T-helper 22 cell (primary cell): ENCODE results near the gene NDUFA6.

ENCODE experiments used
- DNase-seq: peaks from one replicate; pipeline ENCODE4 v3.0.0-alpha.2; 2020; ENCODE audit warnings: low read depth

The NDUFA6 gene

GRCh38 chr22:42070517-42071422, 19.8 kb downstream of the NDUFA6 start, which contains the start of gene NAGA:
TSS of gene NAGA (minus strand) at chr22:42070812. CDS start at chr22:42070297, 515 bp downstream.
- DNase-seq, result peak; percentile 92

GRCh38 chr22:42069801-42070516, 20.6 kb downstream of the NDUFA6 start:
- no peak for DNase-seq

DNA sequence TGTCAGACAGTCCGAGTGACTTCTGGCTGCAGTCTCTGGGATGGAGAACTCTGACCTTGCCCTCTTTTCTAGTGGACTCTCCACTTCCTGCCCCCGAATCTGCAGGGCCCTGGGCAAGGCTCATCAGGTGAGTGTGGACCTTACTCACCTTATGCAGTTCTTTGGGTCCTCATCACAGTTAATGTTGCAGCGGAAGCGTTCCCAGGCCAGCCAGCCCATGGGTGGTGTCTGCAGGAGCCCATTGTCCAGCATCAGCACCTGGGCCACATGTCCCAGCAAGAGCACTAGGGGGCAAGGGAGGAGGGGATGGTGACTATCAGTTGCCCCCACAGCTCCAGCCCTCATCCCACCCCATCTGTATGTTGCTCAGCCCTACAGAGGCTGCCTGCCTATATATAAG, 22.3 kb downstream of the NDUFA6 start:
- DNase-seq, result no peak

- no peak for DNase-seq
Measured at GRCh38 chr22:42067671-42068251, 22.8 kb downstream of the NDUFA6 start.

GRCh38 chr22:42066937-42067336, 23.6 kb downstream of the NDUFA6 start:
- DNase-seq, result no peak

DNA sequence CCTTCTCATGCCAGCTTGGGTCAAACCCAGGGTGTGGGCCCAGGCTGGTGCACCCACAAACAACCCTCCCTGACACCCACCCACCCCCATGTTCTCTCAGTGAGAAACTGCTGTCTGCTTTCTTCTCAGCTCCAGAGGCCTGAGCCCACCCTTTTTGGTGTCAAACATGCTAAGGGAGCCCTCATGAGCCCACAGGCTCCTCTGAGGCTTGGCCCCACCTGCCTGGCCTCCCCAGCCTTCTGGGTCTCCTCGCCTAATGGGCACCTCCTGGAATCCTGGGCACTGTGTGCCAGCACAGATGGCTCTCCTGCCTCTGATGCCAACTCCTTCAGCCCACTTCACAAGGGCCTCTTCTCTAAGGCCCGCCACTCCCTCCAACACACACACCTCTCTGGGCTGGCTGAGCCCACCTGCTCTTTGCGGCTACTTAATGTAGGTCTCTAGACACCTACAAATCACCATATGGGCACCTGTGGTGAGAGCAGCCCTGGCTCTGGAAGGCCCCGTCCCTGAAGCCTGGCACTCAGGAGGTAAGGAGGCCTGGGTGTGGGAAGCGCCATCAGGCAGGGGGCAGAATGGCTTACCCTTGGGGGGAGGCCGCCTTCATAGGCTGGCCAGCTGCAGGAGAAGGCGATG, 24.3 kb downstream of the NDUFA6 start:
- no peak for DNase-seq

GRCh38 chr22:42065438-42066125, 25.0 kb downstream of the NDUFA6 start:
- DNase-seq, result no peak

- DNase-seq, result no peak
Measured at GRCh38 chr22:42064629-42065028, 25.9 kb downstream of the NDUFA6 start.

DNA sequence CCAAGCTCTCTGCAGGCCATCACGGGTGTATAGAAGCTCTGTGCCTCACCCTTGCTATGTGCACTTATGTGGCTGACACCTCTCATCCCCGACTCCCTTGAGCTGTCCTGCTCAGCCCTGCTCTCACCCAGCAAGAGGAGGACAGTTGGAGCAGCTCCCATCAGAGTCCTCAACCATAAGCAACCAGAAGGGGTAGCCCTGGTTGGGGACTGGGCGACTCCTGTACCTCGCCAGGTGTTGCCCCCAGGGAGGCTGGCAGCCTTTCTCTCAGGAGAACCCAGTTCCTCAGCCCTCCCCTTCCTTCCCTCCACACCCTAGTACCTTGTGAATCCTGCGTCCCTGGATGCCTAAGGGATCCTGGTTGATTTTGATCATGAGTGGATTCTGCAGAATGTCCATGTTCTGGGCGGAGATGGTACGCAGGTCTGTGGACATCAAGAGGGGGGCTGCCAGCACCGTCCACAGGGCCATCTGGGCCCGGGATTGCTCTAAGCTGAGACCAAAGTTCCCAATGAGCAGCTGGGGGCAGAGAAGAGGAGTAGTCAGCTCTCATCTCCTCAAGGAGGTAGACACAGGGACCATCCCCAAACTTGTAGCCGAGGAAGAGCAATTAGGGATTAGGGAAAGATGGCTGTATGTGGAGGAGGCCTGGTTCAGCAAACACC, 27.9 kb downstream of the NDUFA6 start:
- no peak for DNase-seq

DNA sequence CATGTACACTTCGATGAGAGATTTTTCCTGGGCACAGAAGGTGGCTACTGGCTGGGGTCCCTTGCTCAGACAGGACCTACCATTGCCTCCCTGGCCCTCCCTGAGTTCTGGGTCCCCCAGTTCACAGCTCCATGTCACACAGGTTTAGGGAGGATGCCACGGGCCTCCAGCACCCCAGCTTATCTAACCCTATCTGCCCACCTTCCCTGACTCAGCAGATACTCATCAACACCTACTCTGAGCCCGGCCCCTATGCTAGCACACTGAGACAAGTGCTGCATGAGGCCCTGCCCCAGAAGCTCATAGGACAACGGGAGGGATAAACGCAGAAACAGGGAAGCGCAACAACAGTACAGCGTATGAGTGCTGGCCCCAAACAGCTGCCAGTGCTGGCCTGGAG, 29.5 kb downstream of the NDUFA6 start:
- DNase-seq, result no peak

GRCh38 chr22:42060489-42060888, 30.1 kb downstream of the NDUFA6 start:
- no peak for DNase-seq

DNA sequence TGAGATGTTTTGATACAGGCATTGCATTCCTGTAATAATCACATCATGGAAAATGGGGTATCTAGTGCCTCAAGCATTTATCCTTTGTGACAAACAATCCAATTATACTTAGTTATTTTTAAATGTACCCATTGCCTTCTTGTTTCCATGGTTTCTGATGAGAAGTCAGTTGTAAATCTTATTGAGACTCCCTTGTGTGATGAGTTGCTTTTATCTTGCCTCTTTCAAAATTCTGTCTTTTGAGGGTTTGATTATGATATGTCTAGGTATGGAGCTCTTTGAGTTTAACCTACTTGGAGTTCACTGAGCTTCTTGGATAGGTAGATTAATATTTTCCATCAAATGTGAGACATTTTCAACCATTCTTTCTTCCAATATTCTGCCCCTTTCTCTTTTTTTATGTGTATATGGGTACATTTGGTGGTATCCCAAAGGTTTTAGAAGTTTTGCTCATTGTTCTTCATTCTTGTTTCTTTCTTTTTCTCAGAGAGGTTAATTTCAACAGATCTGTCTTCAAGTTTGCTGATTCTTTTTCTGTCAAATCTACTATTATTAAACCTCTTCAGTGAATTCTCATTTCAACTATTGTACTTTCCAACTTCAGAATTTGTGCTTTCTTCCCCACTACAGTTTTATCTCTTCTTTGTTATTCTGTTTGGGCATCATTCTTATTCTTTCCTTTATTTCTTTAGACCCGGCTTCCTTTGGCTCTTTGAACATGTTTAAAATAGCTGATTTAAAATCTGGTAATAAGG, 33.6 kb downstream of the NDUFA6 start:
- DNase-seq, result no peak

- DNase-seq, result no peak
Measured at GRCh38 chr22:42052765-42053164, 37.8 kb downstream of the NDUFA6 start.

DNA sequence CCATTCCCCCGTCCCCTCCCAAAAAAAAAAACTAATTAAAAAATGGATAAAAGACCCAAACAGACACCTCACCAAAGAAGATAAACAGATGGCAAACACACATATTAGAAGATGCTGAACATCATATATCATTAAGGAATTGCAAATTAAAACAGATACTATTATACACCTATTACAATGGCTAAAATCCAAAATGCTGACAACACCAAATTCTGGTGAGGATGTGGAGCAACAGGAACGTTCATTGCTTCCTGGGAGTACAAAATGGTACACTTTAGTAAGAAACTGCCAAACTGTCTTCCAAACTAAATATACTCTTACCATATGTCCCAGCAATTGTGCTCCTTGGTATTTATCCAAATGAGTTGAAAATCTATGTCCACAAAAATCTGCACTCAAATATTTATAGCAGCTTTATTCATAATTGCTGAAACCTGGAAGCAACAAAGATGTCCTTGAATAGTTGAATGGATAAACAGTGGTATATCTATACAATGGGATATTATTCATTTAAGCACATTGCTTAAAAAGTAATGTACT, 39.9 kb downstream of the NDUFA6 start:
- DNase-seq, result no peak

DNA sequence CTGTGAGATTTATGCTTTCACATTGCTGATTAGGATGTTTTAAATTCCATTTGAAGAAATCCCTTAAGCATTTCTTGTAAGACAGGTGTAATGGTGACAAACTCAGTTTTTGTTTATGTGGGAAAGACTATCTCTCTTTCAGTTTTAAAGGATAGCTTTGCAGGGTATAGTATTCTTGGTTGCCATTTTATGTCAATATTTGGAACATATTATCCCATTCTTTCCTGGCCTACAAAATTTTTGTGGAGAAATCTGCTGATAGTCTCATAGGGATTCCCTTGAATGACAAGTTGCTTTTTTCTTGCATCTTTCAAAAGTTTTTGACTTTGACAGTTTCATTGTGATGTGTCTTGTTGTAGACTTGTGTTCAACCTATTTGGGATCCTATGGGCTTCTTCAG, 48.8 kb downstream of the NDUFA6 start:
- DNase-seq, result no peak

GRCh38 chr22:42039271-42039670, 51.3 kb downstream of the NDUFA6 start:
- no peak for DNase-seq
